WTC11 (cell line): ENCODE results near the gene IL4R. TPM values are rescaled to one million over a fixed set of nuclear protein-coding genes. Genes with fewer than 3 reads are reported as not detected.
A peak's percentile ranks its signal among the peaks of the same experiment; 100 is the strongest.

Source experiments
- ATAC-seq: fragments of 200-7000 bp; cut with Tn5 transposase; 2 replicates; pipeline ENCODE4 v1.10.0; 2021; ENCODE audit warnings: mild to moderate bottlenecking, moderate library complexity
- CTCF ChIA-PET: fragments of 300-600 bp; sonication (Branson Sonifier 250); formaldehyde crosslinking; loops from one replicate; lab custom pipeline; 2021; ENCODE audit warnings: antibody characterized with exemption; lab: Charles Lee
- POLR2A ChIA-PET: fragments of 350-600 bp; sonication (Branson Sonifier 250); formaldehyde crosslinking; loops from one replicate; lab custom pipeline; 2021; ENCODE audit warnings: antibody characterized with exemption; lab: Charles Lee
- DNase-seq: peaks from one replicate; pipeline ENCODE4 v3.0.0; 2021; ENCODE audit warnings: low spot score
- H3K27ac Mint-ChIP-seq: 2 replicates; pipeline ENCODE4 v1.8.0; 2021; ENCODE audit warnings: mixed read lengths
- H3K27me3 Mint-ChIP-seq: 2 replicates; pipeline ENCODE4 v1.8.0; 2021; ENCODE audit warnings: low read depth, mild to moderate bottlenecking, moderate library complexity, mixed read lengths
- H3K36me3 Mint-ChIP-seq: 2 replicates; pipeline ENCODE4 v1.8.0; 2021; ENCODE audit warnings: mixed read lengths
- H3K4me1 Mint-ChIP-seq: 2 replicates; pipeline ENCODE4 v1.8.0; 2022; ENCODE audit warnings: mixed read lengths
- H3K4me3 Mint-ChIP-seq: 2 replicates; pipeline ENCODE4 v1.8.0; 2021; ENCODE audit warnings: mild to moderate bottlenecking, moderate library complexity, mixed read lengths
- H3K9me3 Mint-ChIP-seq: 2 replicates; pipeline ENCODE4 v1.8.0; 2021; ENCODE audit warnings: mixed read lengths
- ATF2 ChIP-seq: sonication (generic); formaldehyde crosslinking; IDR thresholded peaks from 2 replicates; pipeline ENCODE4 v1.8.1; 2022; ENCODE audit warnings: low read depth, missing genetic modification reagents, borderline replicate concordance
- ATF3 ChIP-seq: sonication (generic); formaldehyde crosslinking; conservative IDR thresholded peaks from 2 replicates; pipeline ENCODE4 v1.8.1; 2022; ENCODE audit warnings: mild to moderate bottlenecking, missing genetic modification reagents
- EMX1 ChIP-seq: fragments of 250-450 bp; sonication (Bioruptor Pico); IDR thresholded peaks from 2 replicates; pipeline ENCODE4 v1.8.0; 2021; ENCODE audit warnings: mild to moderate bottlenecking
- GABPB1 ChIP-seq: sonication (generic); formaldehyde crosslinking; IDR thresholded peaks from 2 replicates; pipeline ENCODE4 v1.8.1; 2023; ENCODE audit warnings: mild to moderate bottlenecking, missing genetic modification reagents
- JAZF1 ChIP-seq: fragments of 250-450 bp; sonication (Bioruptor Pico); IDR thresholded peaks from 2 replicates; pipeline ENCODE4 v1.9.0; 2021; ENCODE audit warnings: moderate library complexity, mild to moderate bottlenecking, inconsistent platforms
- JUN ChIP-seq: sonication (generic); formaldehyde crosslinking; IDR thresholded peaks from 2 replicates; pipeline ENCODE4 v1.8.0; 2023; ENCODE audit warnings: mild to moderate bottlenecking, missing genetic modification reagents
- TEAD4 ChIP-seq: sonication (generic); formaldehyde crosslinking; IDR thresholded peaks from 2 replicates; pipeline ENCODE4 v1.8.0; 2022; ENCODE audit warnings: mild to moderate bottlenecking, missing genetic modification reagents
- TP53 ChIP-seq: sonication (generic); formaldehyde crosslinking; IDR thresholded peaks from 2 replicates; pipeline ENCODE4 v1.8.1; 2023; ENCODE audit warnings: mild to moderate bottlenecking, missing genetic modification reagents
- ZNF423 ChIP-seq: fragments of 250-450 bp; sonication (Bioruptor Pico); IDR thresholded peaks from 2 replicates; pipeline ENCODE4 v2.1.2; 2022; ENCODE audit warnings: mild to moderate bottlenecking, moderate library complexity
- total RNA-seq: library from RNA; stranded (reverse); gene quantifications from 3 replicates; pipeline ENCODE4 v1.2.3, GENCODE V29; 2021
- TF ChIP-seq, protein P1 (sequence below): sonication (generic); formaldehyde crosslinking; IDR thresholded peaks from 2 replicates; pipeline ENCODE4 v1.8.1; 2022; ENCODE audit warnings: mild to moderate bottlenecking, missing genetic modification reagents, moderate library complexity, borderline replicate concordance
- TF ChIP-seq, protein P2 (sequence below): sonication (generic); formaldehyde crosslinking; IDR thresholded peaks from 2 replicates; pipeline ENCODE4 v1.8.0; 2022; ENCODE audit warnings: mild to moderate bottlenecking, missing genetic modification reagents
- TF ChIP-seq, protein P3 (sequence below): sonication (generic); formaldehyde crosslinking; IDR thresholded peaks from 2 replicates; pipeline ENCODE4 v1.8.1; 2023; ENCODE audit warnings: mild to moderate bottlenecking, moderate library complexity, missing genetic modification reagents
- TF ChIP-seq, protein P4 (sequence below): fragments of 250-450 bp; sonication (Bioruptor Pico); conservative IDR thresholded peaks from 2 replicates; pipeline ENCODE4 v1.9.0; 2021; ENCODE audit warnings: mild to moderate bottlenecking

IL4R gene
- total RNA-seq, 1 experiment from 2014 or later: 28.7 TPM

GRCh38 chr16:27363797-27364196 lies 50.0 kb downstream of the IL4R start:
- TF ChIP-seq, protein P1, sequence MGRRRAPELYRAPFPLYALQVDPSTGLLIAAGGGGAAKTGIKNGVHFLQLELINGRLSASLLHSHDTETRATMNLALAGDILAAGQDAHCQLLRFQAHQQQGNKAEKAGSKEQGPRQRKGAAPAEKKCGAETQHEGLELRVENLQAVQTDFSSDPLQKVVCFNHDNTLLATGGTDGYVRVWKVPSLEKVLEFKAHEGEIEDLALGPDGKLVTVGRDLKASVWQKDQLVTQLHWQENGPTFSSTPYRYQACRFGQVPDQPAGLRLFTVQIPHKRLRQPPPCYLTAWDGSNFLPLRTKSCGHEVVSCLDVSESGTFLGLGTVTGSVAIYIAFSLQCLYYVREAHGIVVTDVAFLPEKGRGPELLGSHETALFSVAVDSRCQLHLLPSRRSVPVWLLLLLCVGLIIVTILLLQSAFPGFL (CRISPR knock-in tag): no peak
- TF ChIP-seq JUN (CRISPR knock-in tag) (no peak), ATF3 (CRISPR knock-in tag) (no peak), ZNF423 (no peak), JAZF1 (CRISPR knock-in tag) (no peak), ATF2 (CRISPR knock-in tag) (no peak)
- TF ChIP-seq, protein P2, sequence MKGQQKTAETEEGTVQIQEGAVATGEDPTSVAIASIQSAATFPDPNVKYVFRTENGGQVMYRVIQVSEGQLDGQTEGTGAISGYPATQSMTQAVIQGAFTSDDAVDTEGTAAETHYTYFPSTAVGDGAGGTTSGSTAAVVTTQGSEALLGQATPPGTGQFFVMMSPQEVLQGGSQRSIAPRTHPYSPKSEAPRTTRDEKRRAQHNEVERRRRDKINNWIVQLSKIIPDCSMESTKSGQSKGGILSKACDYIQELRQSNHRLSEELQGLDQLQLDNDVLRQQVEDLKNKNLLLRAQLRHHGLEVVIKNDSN: no peak
- TF ChIP-seq, protein P3, sequence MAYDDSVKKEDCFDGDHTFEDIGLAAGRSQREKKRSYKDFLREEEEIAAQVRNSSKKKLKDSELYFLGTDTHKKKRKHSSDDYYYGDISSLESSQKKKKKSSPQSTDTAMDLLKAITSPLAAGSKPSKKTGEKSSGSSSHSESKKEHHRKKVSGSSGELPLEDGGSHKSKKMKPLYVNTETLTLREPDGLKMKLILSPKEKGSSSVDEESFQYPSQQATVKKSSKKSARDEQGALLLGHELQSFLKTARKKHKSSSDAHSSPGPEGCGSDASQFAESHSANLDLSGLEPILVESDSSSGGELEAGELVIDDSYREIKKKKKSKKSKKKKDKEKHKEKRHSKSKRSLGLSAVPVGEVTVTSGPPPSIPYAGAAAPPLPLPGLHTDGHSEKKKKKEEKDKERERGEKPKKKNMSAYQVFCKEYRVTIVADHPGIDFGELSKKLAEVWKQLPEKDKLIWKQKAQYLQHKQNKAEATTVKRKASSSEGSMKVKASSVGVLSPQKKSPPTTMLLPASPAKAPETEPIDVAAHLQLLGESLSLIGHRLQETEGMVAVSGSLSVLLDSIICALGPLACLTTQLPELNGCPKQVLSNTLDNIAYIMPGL: no peak
- TF ChIP-seq, protein P4, sequence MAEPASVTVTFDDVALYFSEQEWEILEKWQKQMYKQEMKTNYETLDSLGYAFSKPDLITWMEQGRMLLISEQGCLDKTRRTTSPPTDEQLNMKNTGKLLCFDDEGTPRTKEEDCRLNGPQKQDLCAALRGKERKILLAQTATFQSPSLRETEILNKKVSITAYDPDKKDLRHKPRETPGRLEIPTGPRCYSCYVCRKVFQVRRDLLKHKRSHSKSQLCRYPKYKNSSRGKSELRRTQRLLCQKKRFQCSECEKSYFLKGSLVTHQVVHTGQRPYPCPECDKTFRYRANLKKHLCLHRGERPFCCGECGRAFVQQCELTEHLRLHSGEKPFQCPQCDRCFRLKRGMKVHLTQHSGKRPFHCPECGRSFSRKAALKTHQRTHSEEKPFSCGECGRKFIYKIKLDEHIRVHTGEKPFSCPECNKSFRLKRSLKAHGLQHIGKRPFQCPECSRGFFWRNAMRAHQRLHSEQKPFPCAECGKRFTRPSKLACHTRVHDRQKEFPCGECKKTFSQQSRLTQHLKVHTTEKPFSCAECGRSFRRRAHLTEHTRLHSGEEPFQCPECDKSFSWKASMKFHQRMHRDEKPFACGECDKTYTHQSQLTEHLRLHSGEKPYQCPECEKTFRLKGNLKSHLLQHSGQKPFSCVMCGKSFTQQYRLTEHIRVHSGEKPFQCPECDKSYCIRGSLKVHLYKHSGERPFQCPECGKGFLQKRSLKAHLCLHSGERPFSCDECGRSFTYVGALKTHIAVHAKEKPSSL (CRISPR knock-in tag): no peak
- ChIA-PET POLR2A (no interaction called here), CTCF (interaction anchor here (2.1 kb wide), 1 partner anchor 184 kb away, joined by 11 read pairs; no protein-coding TSS in a partner anchor)
- H3K36me3 Mint-ChIP-seq: peaks cover 18% of the 10 kb centered on the region
- no peak overlapping the region for H3K4me3 Mint-ChIP-seq
- H3K4me1 Mint-ChIP-seq: peaks cover 3% of the 10 kb centered on the region; the same call in 1 of the 2 replicates
- no peaks in the 10 kb centered on the region for H3K27me3 Mint-ChIP-seq
- no peak overlapping the region for H3K27ac Mint-ChIP-seq
- DNase-seq (no peak), ATAC-seq (no peak)
- peaks cover 6% of the 10 kb centered on the region; the same call in 1 of the 2 replicates for H3K9me3 Mint-ChIP-seq

- peaks cover 10% of the 10 kb centered on the region for H3K36me3 Mint-ChIP-seq
- DNase-seq (no peak), ATAC-seq (no peak)
- no peaks in the 10 kb centered on the region for H3K27me3 Mint-ChIP-seq
- H3K9me3 Mint-ChIP-seq: no peaks in the 10 kb centered on the region
- peaks cover 3% of the 10 kb centered on the region; the same call in 1 of the 2 replicates for H3K4me1 Mint-ChIP-seq
- H3K4me3 Mint-ChIP-seq: no peak overlapping the region
- CTCF ChIA-PET: interaction anchor here (2.1 to 5.4 kb wide), 4 partner anchors 9 to 185 kb away, joined by 11 to 125 read pairs (median 76); no protein-coding TSS in a partner anchor
- POLR2A ChIA-PET: no interaction called here
- H3K27ac Mint-ChIP-seq: no peak overlapping the region
- no peak for TF ChIP-seq EMX1
- TF ChIP-seq GABPB1 (CRISPR knock-in tag): peak; percentile 93
- no peak for TF ChIP-seq TP53 (CRISPR knock-in tag)
- no peak for TF ChIP-seq TEAD4 (CRISPR knock-in tag)
Measured at GRCh38 chr16:27364493-27365141, 50.8 kb downstream of the IL4R start.
